ENCODE results near the gene SAMD1. TPM values are rescaled to one million over a fixed set of nuclear protein-coding genes. Genes with fewer than 3 reads are reported as not detected.

The SAMD1 gene
- total RNA-seq, 1 donor from 2014 or later = 37.1 TPM

Other genes starting within 250 kb of the SAMD1 start
- 5.6 TPM for gene NANOS3, start 213.6 kb downstream of the SAMD1 start, total RNA-seq
- gene BRME1, start 184.6 kb downstream of the SAMD1 start, total RNA-seq = 11.1 TPM
- 8.9 TPM for gene CC2D1A, start 184.6 kb downstream of the SAMD1 start, total RNA-seq
- not detected for gene PODNL1, start 152.3 kb downstream of the SAMD1 start, total RNA-seq
- 10.1 TPM for gene DCAF15, start 138.2 kb downstream of the SAMD1 start, total RNA-seq
- 1.7 TPM for gene RFX1, start 84.4 kb downstream of the SAMD1 start, total RNA-seq
- not detected for gene RLN3, start 62.6 kb downstream of the SAMD1 start, total RNA-seq
- gene IL27RA, start 59.0 kb downstream of the SAMD1 start, total RNA-seq = 7.0 TPM
- gene PALM3, start 28.7 kb downstream of the SAMD1 start, total RNA-seq = 3.4 TPM
- 1.6 TPM for gene MISP3, start 18.0 kb downstream of the SAMD1 start, total RNA-seq
- not detected for gene C19orf67, start 5.0 kb downstream of the SAMD1 start, total RNA-seq
- 29.3 TPM for gene PRKACA, start 27.0 kb upstream of the SAMD1 start, total RNA-seq
- gene ASF1B, start 45.8 kb upstream of the SAMD1 start, total RNA-seq = 1.4 TPM
- gene ADGRL1, start 115.4 kb upstream of the SAMD1 start, total RNA-seq = 47.9 TPM